ENCODE results near the gene GLIPR2.

GLIPR2 gene

DNA sequence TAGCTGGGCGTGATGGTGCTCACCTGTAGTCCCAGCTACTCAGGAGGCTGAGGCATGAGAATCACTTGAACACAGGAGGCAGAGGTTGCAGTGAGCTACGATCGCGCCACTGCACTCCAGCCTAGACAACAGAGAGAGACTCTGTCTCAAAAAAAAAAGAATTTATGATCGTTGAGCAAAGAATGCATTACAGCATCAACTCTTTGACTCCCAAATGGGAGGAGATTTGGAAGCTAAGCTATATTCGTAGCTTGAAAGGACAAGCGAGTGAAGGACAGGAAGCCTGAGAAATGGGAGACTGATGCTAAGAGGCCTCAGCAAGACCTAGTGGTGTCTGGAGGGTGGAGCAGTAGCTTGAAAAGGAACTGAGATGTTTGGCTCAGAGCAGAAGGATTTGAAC is 22.4 kb downstream of the GLIPR2 start:
- TF ChIP-seq GATA2 (IDR thresholded peaks at IDR 0.05; ENCODE audit: low read depth, low read length) (no peak), GATA3 (IDR thresholded peaks at IDR 0.05; ENCODE audit: low read depth, low read length) (no peak)

DNA sequence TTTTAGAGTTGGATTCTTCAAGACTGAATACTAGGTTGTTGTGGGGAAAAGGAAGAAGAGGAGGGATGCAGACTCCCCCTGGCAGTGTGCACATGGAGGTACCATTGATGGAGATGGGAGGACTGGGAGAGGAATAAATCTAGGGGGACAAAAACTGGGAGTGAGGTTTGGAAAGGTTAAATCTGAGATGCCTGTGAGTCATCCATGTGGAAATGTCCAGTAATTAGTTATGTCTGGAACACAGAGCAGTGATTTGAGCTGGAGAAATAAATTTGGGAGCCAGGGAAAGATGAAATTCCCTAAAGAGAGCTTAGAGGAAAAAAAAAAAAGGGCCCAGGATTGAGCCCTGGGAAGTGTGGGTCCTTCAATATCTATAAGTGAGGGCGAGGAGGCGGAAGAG is 24.7 kb downstream of the GLIPR2 start:
- TF ChIP-seq GATA3 (IDR thresholded peaks at IDR 0.05; ENCODE audit: low read depth, low read length) (no peak), GATA2 (IDR thresholded peaks at IDR 0.05; ENCODE audit: low read depth, low read length) (no peak)

- no peak for TF ChIP-seq GATA2 (IDR thresholded peaks at IDR 0.05; ENCODE audit: low read depth, low read length)
- TF ChIP-seq GATA3 (IDR thresholded peaks at IDR 0.05; ENCODE audit: low read depth, low read length), result no peak
Measured at GRCh38 chr9:36162211-36162738, 25.7 kb downstream of the GLIPR2 start.

- TF ChIP-seq GATA2 (IDR thresholded peaks at IDR 0.05; ENCODE audit: low read depth, low read length), result no peak
Measured at GRCh38 chr9:36163049-36163785, 26.7 kb downstream of the GLIPR2 start.

DNA sequence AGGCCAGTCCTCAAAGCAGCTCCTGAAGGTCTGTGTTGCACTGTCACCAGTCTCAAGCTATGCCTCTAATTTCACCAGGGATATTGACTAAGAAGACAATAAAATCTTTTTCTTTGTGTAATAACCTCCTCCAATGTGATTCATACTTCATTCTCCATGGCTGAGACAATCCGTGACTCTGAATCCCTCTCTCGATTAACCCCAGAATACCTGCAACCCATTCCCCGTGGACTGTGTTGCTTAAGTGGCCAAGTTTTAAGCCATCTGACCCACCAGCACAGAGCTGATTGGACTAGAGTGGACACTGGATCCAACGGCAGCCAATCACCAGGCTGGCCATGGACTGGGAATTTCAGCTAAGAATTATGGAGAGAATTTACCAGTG is 27.2 kb downstream of the GLIPR2 start:
- TF ChIP-seq GATA2 (IDR thresholded peaks at IDR 0.05; ENCODE audit: low read depth, low read length), result no peak
- TF ChIP-seq GATA3 (IDR thresholded peaks at IDR 0.05; ENCODE audit: low read depth, low read length), result no peak

DNA sequence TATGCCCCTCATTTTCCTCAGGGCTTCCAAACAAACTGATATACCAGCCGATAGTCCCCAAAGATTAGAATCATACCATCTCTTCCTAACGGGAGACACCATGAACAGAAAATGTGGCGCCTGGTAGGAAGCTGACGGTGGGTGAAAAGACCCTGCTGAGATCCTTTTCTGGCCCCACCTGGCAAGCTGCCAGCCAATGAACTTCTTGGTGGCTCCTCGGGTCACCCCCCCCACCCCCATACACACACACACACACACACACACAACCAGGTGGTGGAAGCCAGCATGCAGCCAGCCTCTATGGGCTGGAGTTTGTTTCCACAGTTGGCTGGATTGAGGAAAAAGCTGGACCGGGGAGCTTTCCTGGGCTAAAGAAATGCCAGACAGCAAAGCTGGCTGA is 27.8 kb downstream of the GLIPR2 start:
- TF ChIP-seq GATA3 (IDR thresholded peaks at IDR 0.05; ENCODE audit: low read depth, low read length), result no peak
- TF ChIP-seq GATA2 (IDR thresholded peaks at IDR 0.05; ENCODE audit: low read depth, low read length), result no peak

DNA sequence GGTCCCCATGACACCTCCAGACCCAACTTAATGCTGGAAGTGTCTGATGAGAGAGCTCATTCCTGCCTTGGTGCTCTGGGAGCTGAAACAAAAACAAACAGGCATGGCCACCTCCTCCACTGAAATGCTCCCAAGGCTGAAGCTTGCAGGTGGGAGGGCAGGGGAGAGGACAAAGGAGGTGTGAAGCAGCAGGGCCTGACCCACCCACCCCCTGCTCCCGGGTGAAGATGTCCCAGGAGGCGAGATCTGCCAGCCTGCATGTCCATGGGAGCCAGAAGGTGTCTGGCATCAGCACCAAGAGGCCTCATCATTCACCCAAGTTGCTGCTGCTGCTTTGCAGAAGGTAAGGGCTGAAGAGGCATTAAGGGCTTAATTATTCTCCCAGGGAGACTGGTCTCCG is 28.5 kb downstream of the GLIPR2 start:
- no peak for TF ChIP-seq GATA2 (IDR thresholded peaks at IDR 0.05; ENCODE audit: low read depth, low read length)
- no peak for TF ChIP-seq GATA3 (IDR thresholded peaks at IDR 0.05; ENCODE audit: low read depth, low read length)

- no peak for TF ChIP-seq GATA2 (IDR thresholded peaks at IDR 0.05; ENCODE audit: low read depth, low read length)
- TF ChIP-seq GATA3 (IDR thresholded peaks at IDR 0.05; ENCODE audit: low read depth, low read length), result no peak
Measured at GRCh38 chr9:36165826-36166167, 29.3 kb downstream of the GLIPR2 start.

DNA sequence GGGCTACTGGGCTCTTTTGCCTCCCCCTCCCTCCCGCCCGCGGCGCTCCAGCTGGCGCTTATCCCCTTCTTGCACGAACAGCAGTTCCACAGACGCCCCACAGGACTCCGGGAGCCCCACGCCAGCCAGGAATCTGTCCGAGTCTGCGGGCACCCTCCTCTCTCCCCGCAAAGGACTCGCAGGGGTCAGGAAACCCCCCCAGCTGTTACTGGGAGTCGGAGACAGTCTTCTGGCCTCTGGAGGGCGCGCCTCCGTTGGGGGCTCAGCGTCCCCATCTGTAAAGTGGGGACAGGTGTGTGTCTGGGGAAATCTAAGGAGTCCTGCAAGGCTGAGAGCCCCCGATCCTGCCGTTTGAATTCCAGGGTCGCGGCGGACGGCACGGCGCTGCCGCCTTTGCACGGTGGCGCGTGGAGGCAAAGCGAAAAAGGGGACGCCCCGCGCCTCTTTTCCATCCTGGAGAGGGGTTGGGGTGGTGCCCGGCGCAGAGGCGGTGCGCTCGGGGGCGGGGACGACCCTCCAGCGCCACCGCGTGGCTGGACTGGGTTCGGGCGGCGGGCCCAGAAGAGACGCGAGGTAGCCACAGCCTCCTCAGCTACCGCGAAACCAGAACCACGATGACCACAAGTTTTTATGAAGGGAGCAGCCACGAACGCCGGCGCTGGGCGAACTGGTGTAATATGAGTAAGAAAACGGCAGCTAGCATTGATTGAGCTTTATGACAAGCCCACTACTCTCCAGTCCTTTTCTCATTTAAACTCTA is 29.8 kb downstream of the GLIPR2 start:
- no peak for TF ChIP-seq GATA3 (IDR thresholded peaks at IDR 0.05; ENCODE audit: low read depth, low read length)
- no peak for TF ChIP-seq GATA2 (IDR thresholded peaks at IDR 0.05; ENCODE audit: low read depth, low read length)

DNA sequence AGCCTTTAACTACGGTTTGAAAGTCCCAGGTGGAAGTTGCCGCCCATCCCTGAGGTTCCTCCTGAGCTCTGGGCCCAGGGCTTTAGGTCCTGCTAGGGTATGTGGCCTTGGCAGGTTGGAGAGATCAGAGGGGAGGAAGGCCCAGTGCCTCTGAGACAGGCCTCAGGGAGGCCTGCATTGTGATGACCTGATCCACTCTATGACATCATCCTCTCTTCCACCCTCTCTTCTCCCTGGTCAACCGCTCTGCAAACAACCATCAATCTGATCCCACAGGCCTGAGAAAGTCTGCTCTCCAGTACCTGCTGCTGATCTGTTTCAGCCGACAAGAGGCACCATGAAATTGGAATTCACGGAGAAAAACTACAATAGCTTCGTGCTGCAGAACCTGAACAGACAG is 32.6 kb downstream of the GLIPR2 start, which contains the start of gene CCIN:
Gene CCIN (plus strand): TSS at position 223 of the 400 bp plus-strand sequence. CDS start 115 bp downstream, at position 338.
- TF ChIP-seq GATA2 (IDR thresholded peaks at IDR 0.05; ENCODE audit: low read depth, low read length) (no peak), GATA3 (IDR thresholded peaks at IDR 0.05; ENCODE audit: low read depth, low read length) (no peak)

GRCh38 chr9:36169708-36170107 is 33.2 kb downstream of the GLIPR2 start:
- TF ChIP-seq GATA2 (IDR thresholded peaks at IDR 0.05; ENCODE audit: low read depth, low read length), result no peak
- TF ChIP-seq GATA3 (IDR thresholded peaks at IDR 0.05; ENCODE audit: low read depth, low read length), result no peak

DNA sequence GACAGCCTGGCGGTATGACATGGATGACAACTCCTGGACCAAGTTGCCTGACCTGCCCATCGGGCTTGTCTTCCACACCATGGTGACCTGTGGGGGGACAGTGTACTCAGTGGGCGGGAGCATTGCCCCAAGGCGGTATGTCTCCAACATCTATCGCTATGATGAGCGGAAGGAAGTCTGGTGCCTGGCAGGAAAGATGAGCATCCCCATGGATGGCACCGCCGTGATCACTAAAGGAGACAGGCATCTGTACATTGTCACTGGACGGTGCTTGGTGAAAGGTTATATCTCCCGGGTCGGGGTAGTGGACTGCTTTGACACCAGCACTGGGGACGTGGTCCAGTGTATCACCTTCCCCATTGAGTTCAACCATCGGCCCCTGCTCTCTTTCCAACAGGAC is 34.0 kb downstream of the GLIPR2 start:
- TF ChIP-seq GATA2 (IDR thresholded peaks at IDR 0.05; ENCODE audit: low read depth, low read length) (no peak), GATA3 (IDR thresholded peaks at IDR 0.05; ENCODE audit: low read depth, low read length) (no peak)

DNA sequence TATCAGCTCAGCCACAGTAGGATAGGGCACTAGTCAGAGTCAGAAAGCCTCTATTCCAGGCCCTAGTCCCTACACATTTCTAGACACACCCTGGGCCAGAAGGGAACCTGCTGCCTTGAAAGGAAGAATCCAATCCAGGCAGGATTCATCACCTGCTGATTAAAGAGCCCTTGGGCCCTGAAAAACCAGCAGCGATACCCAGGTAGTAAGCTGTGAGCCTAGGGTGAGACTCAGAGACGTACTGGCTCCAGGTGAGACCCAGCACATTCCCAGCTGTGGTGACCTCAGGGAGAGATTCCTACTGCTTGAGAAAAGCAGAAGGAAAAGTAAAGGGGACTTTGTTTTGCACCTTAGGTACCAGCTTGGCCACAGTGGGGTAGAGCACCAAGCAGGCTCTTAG is 37.3 kb downstream of the GLIPR2 start:
- TF ChIP-seq GATA3 (IDR thresholded peaks at IDR 0.05; ENCODE audit: low read depth, low read length) (no peak), GATA2 (IDR thresholded peaks at IDR 0.05; ENCODE audit: low read depth, low read length) (no peak)

DNA sequence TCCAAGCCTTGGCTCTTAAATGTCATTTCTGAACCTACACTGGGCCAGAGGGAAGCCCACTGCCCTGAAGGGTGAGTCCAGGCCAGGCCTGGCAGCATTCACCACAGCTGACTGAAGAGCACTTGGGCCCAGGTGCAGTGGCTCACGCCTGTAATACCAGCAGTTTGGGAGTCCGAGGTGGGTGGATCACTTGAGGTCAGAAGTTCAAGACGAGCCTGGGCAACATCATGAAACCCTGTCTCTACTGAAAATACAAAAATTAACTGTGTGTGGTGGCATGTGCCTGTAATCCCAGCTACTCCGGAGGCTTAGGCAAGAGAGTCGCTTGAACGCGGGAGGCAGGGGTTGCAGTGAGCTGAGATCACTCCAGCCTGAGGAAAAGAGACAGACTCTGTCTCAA is 37.7 kb downstream of the GLIPR2 start:
- TF ChIP-seq GATA2 (IDR thresholded peaks at IDR 0.05; ENCODE audit: low read depth, low read length) (no peak), GATA3 (IDR thresholded peaks at IDR 0.05; ENCODE audit: low read depth, low read length) (no peak)

- TF ChIP-seq GATA2 (IDR thresholded peaks at IDR 0.05; ENCODE audit: low read depth, low read length) (no peak), GATA3 (IDR thresholded peaks at IDR 0.05; ENCODE audit: low read depth, low read length) (no peak)
Measured at GRCh38 chr9:36174731-36175130, 38.2 kb downstream of the GLIPR2 start.
